Activated CD8-positive, alpha-beta memory T cell treated with anti-CD3 and anti-CD28 coated beads, Interleukin-2, amount 50 U/mL, for 24 hours (primary cell): Measurements from ENCODE around the gene ZNF778.

Source experiments
- DNase-seq: peaks from one replicate; pipeline ENCODE4 v3.0.0-alpha.2; 2020; ENCODE audit errors: extremely low read depth

The ZNF778 gene

GRCh38 chr16:89275837-89276720 lies 58.6 kb downstream of the ZNF778 start:
- no peak for DNase-seq

GRCh38 chr16:89277049-89277448 lies 59.5 kb downstream of the ZNF778 start:
- DNase-seq: no peak

- no peak for DNase-seq
Observed at GRCh38 chr16:89277641-89278341, 60.3 kb downstream of the ZNF778 start.

GRCh38 chr16:89278441-89279240 lies 61.1 kb downstream of the ZNF778 start:
- no peak for DNase-seq

- no peak for DNase-seq
Observed at GRCh38 chr16:89279666-89280481, 62.4 kb downstream of the ZNF778 start.

GRCh38 chr16:89280546-89281188 lies 63.2 kb downstream of the ZNF778 start:
- DNase-seq: no peak

- no peak for DNase-seq
Observed at GRCh38 chr16:89281189-89281577, 63.7 kb downstream of the ZNF778 start.

- DNase-seq: no peak
Observed at GRCh38 chr16:89281829-89282228, 64.3 kb downstream of the ZNF778 start.

- DNase-seq: no peak
Observed at GRCh38 chr16:89282523-89282922, 65.0 kb downstream of the ZNF778 start.

- DNase-seq: no peak
Observed at GRCh38 chr16:89283449-89283848, 65.9 kb downstream of the ZNF778 start.

- DNase-seq: no peak
Observed at GRCh38 chr16:89285381-89285780, 67.9 kb downstream of the ZNF778 start.

- DNase-seq: no peak
Observed at GRCh38 chr16:89286096-89286495, 68.6 kb downstream of the ZNF778 start.
